ENCODE data around the gene ADAMTSL5.

- TF ChIP-seq, protein P1, sequence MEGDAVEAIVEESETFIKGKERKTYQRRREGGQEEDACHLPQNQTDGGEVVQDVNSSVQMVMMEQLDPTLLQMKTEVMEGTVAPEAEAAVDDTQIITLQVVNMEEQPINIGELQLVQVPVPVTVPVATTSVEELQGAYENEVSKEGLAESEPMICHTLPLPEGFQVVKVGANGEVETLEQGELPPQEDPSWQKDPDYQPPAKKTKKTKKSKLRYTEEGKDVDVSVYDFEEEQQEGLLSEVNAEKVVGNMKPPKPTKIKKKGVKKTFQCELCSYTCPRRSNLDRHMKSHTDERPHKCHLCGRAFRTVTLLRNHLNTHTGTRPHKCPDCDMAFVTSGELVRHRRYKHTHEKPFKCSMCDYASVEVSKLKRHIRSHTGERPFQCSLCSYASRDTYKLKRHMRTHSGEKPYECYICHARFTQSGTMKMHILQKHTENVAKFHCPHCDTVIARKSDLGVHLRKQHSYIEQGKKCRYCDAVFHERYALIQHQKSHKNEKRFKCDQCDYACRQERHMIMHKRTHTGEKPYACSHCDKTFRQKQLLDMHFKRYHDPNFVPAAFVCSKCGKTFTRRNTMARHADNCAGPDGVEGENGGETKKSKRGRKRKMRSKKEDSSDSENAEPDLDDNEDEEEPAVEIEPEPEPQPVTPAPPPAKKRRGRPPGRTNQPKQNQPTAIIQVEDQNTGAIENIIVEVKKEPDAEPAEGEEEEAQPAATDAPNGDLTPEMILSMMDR (IDR thresholded peaks at IDR 0.05) = no peak
- no peak for TF ChIP-seq TCF7L2 (IDR thresholded peaks at IDR 0.05; ENCODE audit: low read depth, low read length)
- no peak for TF ChIP-seq POLR2AphosphoS5 (IDR thresholded peaks at IDR 0.05; ENCODE audit: low read depth, low read length)
- TF ChIP-seq SIN3A (IDR thresholded peaks at IDR 0.05; ENCODE audit: borderline replicate concordance, insufficient read depth, low read depth, low read length) = no peak
- TF ChIP-seq, protein P2, sequence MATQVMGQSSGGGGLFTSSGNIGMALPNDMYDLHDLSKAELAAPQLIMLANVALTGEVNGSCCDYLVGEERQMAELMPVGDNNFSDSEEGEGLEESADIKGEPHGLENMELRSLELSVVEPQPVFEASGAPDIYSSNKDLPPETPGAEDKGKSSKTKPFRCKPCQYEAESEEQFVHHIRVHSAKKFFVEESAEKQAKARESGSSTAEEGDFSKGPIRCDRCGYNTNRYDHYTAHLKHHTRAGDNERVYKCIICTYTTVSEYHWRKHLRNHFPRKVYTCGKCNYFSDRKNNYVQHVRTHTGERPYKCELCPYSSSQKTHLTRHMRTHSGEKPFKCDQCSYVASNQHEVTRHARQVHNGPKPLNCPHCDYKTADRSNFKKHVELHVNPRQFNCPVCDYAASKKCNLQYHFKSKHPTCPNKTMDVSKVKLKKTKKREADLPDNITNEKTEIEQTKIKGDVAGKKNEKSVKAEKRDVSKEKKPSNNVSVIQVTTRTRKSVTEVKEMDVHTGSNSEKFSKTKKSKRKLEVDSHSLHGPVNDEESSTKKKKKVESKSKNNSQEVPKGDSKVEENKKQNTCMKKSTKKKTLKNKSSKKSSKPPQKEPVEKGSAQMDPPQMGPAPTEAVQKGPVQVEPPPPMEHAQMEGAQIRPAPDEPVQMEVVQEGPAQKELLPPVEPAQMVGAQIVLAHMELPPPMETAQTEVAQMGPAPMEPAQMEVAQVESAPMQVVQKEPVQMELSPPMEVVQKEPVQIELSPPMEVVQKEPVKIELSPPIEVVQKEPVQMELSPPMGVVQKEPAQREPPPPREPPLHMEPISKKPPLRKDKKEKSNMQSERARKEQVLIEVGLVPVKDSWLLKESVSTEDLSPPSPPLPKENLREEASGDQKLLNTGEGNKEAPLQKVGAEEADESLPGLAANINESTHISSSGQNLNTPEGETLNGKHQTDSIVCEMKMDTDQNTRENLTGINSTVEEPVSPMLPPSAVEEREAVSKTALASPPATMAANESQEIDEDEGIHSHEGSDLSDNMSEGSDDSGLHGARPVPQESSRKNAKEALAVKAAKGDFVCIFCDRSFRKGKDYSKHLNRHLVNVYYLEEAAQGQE (IDR thresholded peaks at IDR 0.05; ENCODE audit: insufficient read depth in 1 of 2, low read depth in 2 of 2, low read length in 1 of 2) = no peak
Observed at GRCh38 chr19:1489463-1490310, 23.1 kb downstream of the ADAMTSL5 start.

All from Panc1 (cell line).